Measurements from ENCODE around the gene BEND3. TPM values are rescaled to one million over a fixed set of nuclear protein-coding genes. Genes with fewer than 3 reads are reported as not detected.
"Not testable (repeated sequence)": the region's sequence is repeated elsewhere in the genome, so short reads cannot be mapped to it uniquely, and the experiment has no call there.

Gene BEND3
- total and polyA plus RNA-seq, 7 donors = 0.52 to 3.8 (median 1.7) TPM

- H3K27ac ChIP-seq = no peak overlapping the region
- H3K9me3 ChIP-seq = no peaks in the 10 kb centered on the region
- DNase-seq (no peak), ATAC-seq (no peak)
- no peak overlapping the region for H3K4me3 ChIP-seq
- TF ChIP-seq, protein P1, sequence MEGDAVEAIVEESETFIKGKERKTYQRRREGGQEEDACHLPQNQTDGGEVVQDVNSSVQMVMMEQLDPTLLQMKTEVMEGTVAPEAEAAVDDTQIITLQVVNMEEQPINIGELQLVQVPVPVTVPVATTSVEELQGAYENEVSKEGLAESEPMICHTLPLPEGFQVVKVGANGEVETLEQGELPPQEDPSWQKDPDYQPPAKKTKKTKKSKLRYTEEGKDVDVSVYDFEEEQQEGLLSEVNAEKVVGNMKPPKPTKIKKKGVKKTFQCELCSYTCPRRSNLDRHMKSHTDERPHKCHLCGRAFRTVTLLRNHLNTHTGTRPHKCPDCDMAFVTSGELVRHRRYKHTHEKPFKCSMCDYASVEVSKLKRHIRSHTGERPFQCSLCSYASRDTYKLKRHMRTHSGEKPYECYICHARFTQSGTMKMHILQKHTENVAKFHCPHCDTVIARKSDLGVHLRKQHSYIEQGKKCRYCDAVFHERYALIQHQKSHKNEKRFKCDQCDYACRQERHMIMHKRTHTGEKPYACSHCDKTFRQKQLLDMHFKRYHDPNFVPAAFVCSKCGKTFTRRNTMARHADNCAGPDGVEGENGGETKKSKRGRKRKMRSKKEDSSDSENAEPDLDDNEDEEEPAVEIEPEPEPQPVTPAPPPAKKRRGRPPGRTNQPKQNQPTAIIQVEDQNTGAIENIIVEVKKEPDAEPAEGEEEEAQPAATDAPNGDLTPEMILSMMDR (IDR thresholded peaks at IDR 0.05) = no peak
- no peaks in the 10 kb centered on the region for H3K4me1 ChIP-seq
- 40 to 57% (median 43%) methylated on average over 3 of the region's 3 CpGs for WGBS, 3 donors
- H3K27me3 ChIP-seq (ENCODE audit: insufficient read depth in 3 of 3, low read length in 2 of 3) = no peaks in the 10 kb centered on the region
- intact Hi-C loops (cut with DNase I) = no loop called here
- H3K36me3 ChIP-seq (ENCODE audit: insufficient read depth in 1 of 2, low read depth in 1 of 2) = no peaks in the 10 kb centered on the region
These were observed 25.3 kb upstream of the BEND3 start for GRCh38 chr6:107140581-107140980.

DNA sequence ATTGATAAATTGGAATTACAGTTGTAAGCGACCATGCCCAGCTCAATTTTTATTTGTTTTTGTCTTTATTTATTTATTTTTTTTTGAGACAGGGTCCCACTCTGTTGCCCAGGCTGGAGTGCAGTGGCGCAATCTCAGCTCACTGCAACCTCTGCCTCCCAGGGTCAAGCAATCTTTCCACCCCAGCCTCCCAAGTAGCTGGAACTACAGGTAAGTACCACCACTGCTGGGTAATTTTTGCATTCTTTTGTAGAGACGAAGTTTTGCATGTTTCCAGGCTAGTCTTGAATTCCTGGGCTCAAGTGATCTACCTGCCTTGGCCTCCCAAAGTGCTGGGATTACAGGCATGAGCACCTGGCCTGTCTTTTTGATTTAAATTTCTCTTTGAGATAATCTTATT lies 21.0 kb upstream of the BEND3 start:
- H3K36me3 ChIP-seq (ENCODE audit: insufficient read depth in 1 of 2, low read depth in 1 of 2); H3K27ac ChIP-seq; intact Hi-C loops (cut with DNase I); H3K4me1 ChIP-seq; DNase-seq; H3K27me3 ChIP-seq (ENCODE audit: insufficient read depth in 3 of 3, low read length in 2 of 3); H3K4me3 ChIP-seq; H3K9me3 ChIP-seq; ATAC-seq: not testable (repeated sequence)
- WGBS, 3 donors = 80 to 87% (median 86%) methylated on average over 3 of the region's 3 CpGs

DNA sequence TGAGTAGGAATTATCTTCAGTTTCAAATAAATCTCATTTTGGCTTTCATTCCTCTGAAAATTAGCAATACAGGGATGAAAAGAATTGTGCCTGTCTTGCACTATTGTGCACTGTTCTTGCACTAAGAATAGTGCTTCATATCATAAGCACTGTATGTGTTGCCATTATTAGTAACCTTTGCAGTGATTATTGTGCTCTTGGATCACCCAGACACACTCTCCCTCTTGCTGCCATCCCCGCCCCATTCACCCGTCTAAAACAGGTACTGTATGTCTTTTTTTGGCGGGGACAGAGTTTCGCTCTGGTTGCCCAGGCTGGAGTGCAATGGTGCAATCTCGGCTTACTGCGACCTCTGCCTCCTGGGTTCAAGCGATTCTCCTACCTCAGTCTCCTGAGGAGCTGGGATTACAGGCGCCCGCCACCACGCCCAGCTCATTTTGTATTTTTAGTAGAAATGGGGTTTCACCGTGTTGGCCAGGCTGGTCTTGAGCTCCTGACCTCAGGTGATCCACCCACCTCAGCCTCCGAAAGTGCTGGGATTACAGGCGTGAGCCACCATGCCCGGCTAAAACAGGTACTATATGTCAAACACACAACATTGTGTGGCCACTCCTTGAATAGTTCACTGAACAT lies 19.8 kb upstream of the BEND3 start:
- WGBS, 3 donors = 85 to 89% (median 88%) methylated on average over 14 of the region's 14 CpGs
- H3K4me1 ChIP-seq; H3K27ac ChIP-seq; ATAC-seq; H3K9me3 ChIP-seq; DNase-seq; H3K36me3 ChIP-seq (ENCODE audit: insufficient read depth in 1 of 2, low read depth in 1 of 2); intact Hi-C loops (cut with DNase I); H3K4me3 ChIP-seq; H3K27me3 ChIP-seq (ENCODE audit: insufficient read depth in 3 of 3, low read length in 2 of 3): not testable (repeated sequence)

DNA sequence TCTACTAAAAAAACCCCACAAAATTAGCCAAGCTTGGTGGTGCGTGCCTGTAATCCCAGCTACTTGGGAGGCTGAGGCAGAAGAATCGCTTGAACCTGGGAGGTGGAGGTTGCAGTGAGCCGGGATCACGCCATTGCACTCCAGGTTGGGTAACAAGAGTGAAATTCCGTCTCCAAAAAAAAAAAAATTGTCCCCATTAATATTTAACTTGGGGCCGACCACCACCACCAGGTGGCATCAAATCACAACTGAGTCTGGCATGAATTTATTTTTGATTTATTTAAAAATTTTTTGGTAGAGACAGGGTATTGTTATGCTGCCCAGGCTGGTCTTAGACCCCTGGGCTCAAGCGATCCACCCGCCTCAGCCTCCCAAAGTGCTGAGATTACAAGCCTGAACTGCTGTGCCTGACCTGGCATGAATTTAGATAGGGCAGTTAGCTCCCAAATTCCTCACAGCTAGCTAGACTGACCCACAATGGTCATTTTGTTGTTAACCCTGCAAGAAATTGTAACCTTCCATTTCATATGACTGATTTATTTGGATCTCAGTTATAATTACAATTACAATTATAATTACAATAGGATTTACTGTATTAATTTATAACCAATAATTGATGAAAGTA lies 17.1 kb upstream of the BEND3 start:
- TF ChIP-seq, protein P1 (IDR thresholded peaks at IDR 0.05) = peak; percentile 44
- Histone ChIP-seq H3K27me3 (ENCODE audit: insufficient read depth in 3 of 3, low read length in 2 of 3) (no peaks in the 10 kb centered on the region), H3K4me3 (no peak overlapping the region), H3K9me3 (no peaks in the 10 kb centered on the region), H3K4me1 (no peaks in the 10 kb centered on the region), H3K27ac (no peak overlapping the region), H3K36me3 (ENCODE audit: insufficient read depth in 1 of 2, low read depth in 1 of 2) (no peaks in the 10 kb centered on the region)
- WGBS, 3 donors = 36 to 50% (median 41%) methylated on average over 8 of the region's 8 CpGs
- ATAC-seq (no peak), DNase-seq (no peak)
- intact Hi-C loops (cut with DNase I) = no loop called here

- H3K27ac ChIP-seq = no peak overlapping the region
- H3K36me3 ChIP-seq (ENCODE audit: insufficient read depth in 1 of 2, low read depth in 1 of 2) = no peaks in the 10 kb centered on the region
- DNase-seq (no peak), ATAC-seq (no peak)
- H3K27me3 ChIP-seq (ENCODE audit: insufficient read depth in 3 of 3, low read length in 2 of 3) = no peaks in the 10 kb centered on the region
- intact Hi-C loops (cut with DNase I) = no loop called here
- no peaks in the 10 kb centered on the region for H3K9me3 ChIP-seq
- no peak overlapping the region for H3K4me3 ChIP-seq
- TF ChIP-seq, protein P1 (IDR thresholded peaks at IDR 0.05) = no peak
- 61 to 72% (median 62%) methylated on average over 9 of the region's 9 CpGs for WGBS, 3 donors
- H3K4me1 ChIP-seq = no peaks in the 10 kb centered on the region
These were observed 14.1 kb upstream of the BEND3 start for GRCh38 chr6:107129370-107129925.
